HS-27A (cell line): Measurements from ENCODE around the gene ENKUR.
"Not testable (repeated sequence)": the region's sequence is repeated elsewhere in the genome, so short reads cannot be mapped to it uniquely, and the experiment has no call there.

Experiments
- DNase-seq: peaks from one replicate; pipeline ENCODE4 v3.0.0-alpha.2; 2012; ENCODE audit warnings: low read depth, missing footprints

The ENKUR gene

GRCh38 chr10:24973163-24973562, 42.8 kb downstream of the ENKUR start:
- no peak for DNase-seq

GRCh38 chr10:24971374-24971773, 44.6 kb downstream of the ENKUR start:
- no peak for DNase-seq

GRCh38 chr10:24969841-24970281, 46.1 kb downstream of the ENKUR start:
- no peak for DNase-seq

- DNase-seq, result not testable (repeated sequence)
These were observed 47.0 kb downstream of the ENKUR start for GRCh38 chr10:24968951-24969350.

- DNase-seq, result no peak
These were observed 47.6 kb downstream of the ENKUR start for GRCh38 chr10:24968349-24968748.

- DNase-seq, result no peak
These were observed 48.9 kb downstream of the ENKUR start for GRCh38 chr10:24966962-24967481.

- no peak for DNase-seq
These were observed 50.9 kb downstream of the ENKUR start for GRCh38 chr10:24965051-24965450.

- no peak for DNase-seq
These were observed 52.4 kb downstream of the ENKUR start for GRCh38 chr10:24963521-24964041.

GRCh38 chr10:24962995-24963394, 53.0 kb downstream of the ENKUR start:
- DNase-seq, result no peak

GRCh38 chr10:24961582-24961981, 54.4 kb downstream of the ENKUR start:
- DNase-seq, result no peak

GRCh38 chr10:24959382-24959730, 56.6 kb downstream of the ENKUR start:
- DNase-seq, result no peak

GRCh38 chr10:24958721-24959381, 57.1 kb downstream of the ENKUR start:
- no peak for DNase-seq

- no peak for DNase-seq
These were observed 57.8 kb downstream of the ENKUR start for GRCh38 chr10:24958091-24958720.

GRCh38 chr10:24957624-24958051, 58.3 kb downstream of the ENKUR start:
- DNase-seq, result not testable (repeated sequence)

GRCh38 chr10:24953675-24954074, 62.3 kb downstream of the ENKUR start:
- no peak for DNase-seq

- no peak for DNase-seq
These were observed 63.0 kb downstream of the ENKUR start for GRCh38 chr10:24952707-24953645.

GRCh38 chr10:24952143-24952706, 63.7 kb downstream of the ENKUR start, which contains the start of gene PRTFDC1:
Gene PRTFDC1, minus strand, starts transcription at chr10:24952606. Its CDS starts 31 bp downstream, at chr10:24952575.
- DNase-seq, result no peak

GRCh38 chr10:24951201-24952142, 64.5 kb downstream of the ENKUR start:
- DNase-seq, result no peak

GRCh38 chr10:24950439-24950838, 65.5 kb downstream of the ENKUR start:
- DNase-seq, result no peak

- no peak for DNase-seq
These were observed 66.3 kb downstream of the ENKUR start for GRCh38 chr10:24949616-24950015.
